ENCODE data around the gene HSDL1. TPM values are rescaled to one million over a fixed set of nuclear protein-coding genes. Genes with fewer than 3 reads are reported as not detected.
A peak's percentile ranks its signal among the peaks of the same experiment; 100 is the strongest.

Gene HSDL1
- polyA plus RNA-seq, 2 of the 4 experiments (the other 2 are of a cell fraction) = 17.9 to 24.9 TPM

DNA sequence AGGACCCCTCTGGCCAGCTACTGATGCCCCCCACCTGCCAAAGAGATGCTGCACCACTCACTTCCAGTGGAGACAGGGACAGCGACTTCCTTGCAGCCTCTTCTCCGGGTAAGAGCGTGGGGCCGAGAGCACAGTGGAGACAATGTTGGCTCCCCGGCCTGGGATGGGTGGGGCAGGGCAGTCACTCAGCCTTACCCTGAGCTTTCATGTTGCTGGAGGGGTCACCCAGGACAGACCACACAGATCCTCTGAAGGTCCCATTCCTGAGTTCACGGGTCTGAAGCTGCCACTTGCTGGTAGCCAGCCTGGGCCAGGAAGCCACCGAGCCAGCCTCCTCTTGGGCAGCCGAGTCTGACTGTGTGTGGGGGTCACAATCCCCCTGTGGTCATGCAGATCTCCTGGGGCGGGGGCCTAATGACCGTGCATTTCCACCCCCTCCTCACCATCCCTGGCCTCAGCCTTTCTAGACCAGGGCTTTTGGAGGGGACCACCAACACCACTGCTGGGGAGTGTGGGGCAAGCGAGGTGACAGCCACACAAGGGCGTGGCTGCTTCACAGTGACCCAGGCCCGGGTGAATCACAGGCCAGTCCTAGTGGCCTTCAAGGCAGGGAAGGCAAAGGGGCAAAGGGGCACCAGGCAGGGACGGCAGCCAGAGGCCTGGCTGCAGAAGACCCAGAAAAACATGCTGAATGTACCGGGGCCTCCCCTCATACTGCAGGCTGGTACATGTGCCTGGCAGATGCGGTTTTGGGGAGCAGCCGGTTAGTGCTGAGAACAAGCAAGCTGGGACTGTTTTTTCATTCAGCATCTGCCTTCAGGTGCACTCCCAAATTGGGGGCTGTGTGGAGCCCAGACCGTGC, 31.4 kb upstream of the HSDL1 start:
- H3K27ac ChIP-seq = peak overlapping the region; percentile 54 to 72
- CTCF ChIA-PET = interaction anchor here (0.8 to 11.7 kb wide), 19 partner anchors 7 to 307 kb away, joined by 3 to 92 read pairs (median 4); partner anchors contain the start of genes MBTPS1 and TAF1C
- POLR2A ChIA-PET = interaction anchor here (0.8 kb wide), 1 partner anchor 60 kb away, joined by 3 read pairs; the partner anchor contains the start of gene MBTPS1
- H3K4me1 ChIP-seq = peaks cover 29% of the 10 kb centered on the region
- DNase-seq (ENCODE audit: low read depth in 1 of 2, low spot score in 1 of 2) (no peak), FAIRE-seq (no peak), ATAC-seq (peak; percentile 12 to 16; a peak in 4 of 6 replicates)
- peak overlapping the region; percentile 63 for H3K4me2 ChIP-seq
- 77% methylated on average over 15 of the region's 18 CpGs for WGBS (ENCODE audit: missing lambda C conversion rate)
- no peak overlapping the region for H3K4me3 ChIP-seq
- no peaks in the 10 kb centered on the region for H3K9me3 ChIP-seq
- TF ChIP-seq, protein P1, sequence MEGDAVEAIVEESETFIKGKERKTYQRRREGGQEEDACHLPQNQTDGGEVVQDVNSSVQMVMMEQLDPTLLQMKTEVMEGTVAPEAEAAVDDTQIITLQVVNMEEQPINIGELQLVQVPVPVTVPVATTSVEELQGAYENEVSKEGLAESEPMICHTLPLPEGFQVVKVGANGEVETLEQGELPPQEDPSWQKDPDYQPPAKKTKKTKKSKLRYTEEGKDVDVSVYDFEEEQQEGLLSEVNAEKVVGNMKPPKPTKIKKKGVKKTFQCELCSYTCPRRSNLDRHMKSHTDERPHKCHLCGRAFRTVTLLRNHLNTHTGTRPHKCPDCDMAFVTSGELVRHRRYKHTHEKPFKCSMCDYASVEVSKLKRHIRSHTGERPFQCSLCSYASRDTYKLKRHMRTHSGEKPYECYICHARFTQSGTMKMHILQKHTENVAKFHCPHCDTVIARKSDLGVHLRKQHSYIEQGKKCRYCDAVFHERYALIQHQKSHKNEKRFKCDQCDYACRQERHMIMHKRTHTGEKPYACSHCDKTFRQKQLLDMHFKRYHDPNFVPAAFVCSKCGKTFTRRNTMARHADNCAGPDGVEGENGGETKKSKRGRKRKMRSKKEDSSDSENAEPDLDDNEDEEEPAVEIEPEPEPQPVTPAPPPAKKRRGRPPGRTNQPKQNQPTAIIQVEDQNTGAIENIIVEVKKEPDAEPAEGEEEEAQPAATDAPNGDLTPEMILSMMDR (IDR thresholded peaks at IDR 0.05) = no peak
- TF ChIP-seq BHLHE40 (IDR thresholded peaks at IDR 0.05; ENCODE audit: low read depth, low read length) (no peak), CHD4 (IDR thresholded peaks at IDR 0.05; ENCODE audit: borderline replicate concordance) (no peak), HDAC2 (IDR thresholded peaks at IDR 0.05) (no peak), EHF (CRISPR knock-in tag; IDR thresholded peaks at IDR 0.05) (no peak), CHD2 (IDR thresholded peaks at IDR 0.05; ENCODE audit: low read length, partially characterized antibody) (no peak), CEBPB (IDR thresholded peaks at IDR 0.05) (no peak), ZNF302 (CRISPR knock-in tag; IDR thresholded peaks at IDR 0.05) (no peak), EHMT2 (IDR thresholded peaks at IDR 0.05; ENCODE audit: low read depth) (no peak), FOSB (CRISPR knock-in tag; IDR thresholded peaks at IDR 0.05) (no peak), CBX2 (IDR thresholded peaks at IDR 0.05; ENCODE audit: borderline replicate concordance, low read depth) (no peak), MAFK (IDR thresholded peaks at IDR 0.05; ENCODE audit: partially characterized antibody) (no peak), SREBF2 (IDR thresholded peaks at IDR 0.05) (no peak), HOXB5 (CRISPR knock-in tag; IDR thresholded peaks at IDR 0.05) (no peak), POLR2AphosphoS2 (conservative IDR thresholded peaks at IDR 0.05; ENCODE audit: low read length) (no peak), KDM1A (IDR thresholded peaks at IDR 0.05; ENCODE audit: low read depth) (no peak)
- TF ChIP-seq, protein P2, sequence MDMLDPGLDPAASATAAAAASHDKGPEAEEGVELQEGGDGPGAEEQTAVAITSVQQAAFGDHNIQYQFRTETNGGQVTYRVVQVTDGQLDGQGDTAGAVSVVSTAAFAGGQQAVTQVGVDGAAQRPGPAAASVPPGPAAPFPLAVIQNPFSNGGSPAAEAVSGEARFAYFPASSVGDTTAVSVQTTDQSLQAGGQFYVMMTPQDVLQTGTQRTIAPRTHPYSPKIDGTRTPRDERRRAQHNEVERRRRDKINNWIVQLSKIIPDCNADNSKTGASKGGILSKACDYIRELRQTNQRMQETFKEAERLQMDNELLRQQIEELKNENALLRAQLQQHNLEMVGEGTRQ (IDR thresholded peaks at IDR 0.05) = no peak
- TF ChIP-seq, protein P3, sequence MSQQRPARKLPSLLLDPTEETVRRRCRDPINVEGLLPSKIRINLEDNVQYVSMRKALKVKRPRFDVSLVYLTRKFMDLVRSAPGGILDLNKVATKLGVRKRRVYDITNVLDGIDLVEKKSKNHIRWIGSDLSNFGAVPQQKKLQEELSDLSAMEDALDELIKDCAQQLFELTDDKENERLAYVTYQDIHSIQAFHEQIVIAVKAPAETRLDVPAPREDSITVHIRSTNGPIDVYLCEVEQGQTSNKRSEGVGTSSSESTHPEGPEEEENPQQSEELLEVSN (IDR thresholded peaks at IDR 0.05; ENCODE audit: borderline replicate concordance, low read depth) = no peak

DNA sequence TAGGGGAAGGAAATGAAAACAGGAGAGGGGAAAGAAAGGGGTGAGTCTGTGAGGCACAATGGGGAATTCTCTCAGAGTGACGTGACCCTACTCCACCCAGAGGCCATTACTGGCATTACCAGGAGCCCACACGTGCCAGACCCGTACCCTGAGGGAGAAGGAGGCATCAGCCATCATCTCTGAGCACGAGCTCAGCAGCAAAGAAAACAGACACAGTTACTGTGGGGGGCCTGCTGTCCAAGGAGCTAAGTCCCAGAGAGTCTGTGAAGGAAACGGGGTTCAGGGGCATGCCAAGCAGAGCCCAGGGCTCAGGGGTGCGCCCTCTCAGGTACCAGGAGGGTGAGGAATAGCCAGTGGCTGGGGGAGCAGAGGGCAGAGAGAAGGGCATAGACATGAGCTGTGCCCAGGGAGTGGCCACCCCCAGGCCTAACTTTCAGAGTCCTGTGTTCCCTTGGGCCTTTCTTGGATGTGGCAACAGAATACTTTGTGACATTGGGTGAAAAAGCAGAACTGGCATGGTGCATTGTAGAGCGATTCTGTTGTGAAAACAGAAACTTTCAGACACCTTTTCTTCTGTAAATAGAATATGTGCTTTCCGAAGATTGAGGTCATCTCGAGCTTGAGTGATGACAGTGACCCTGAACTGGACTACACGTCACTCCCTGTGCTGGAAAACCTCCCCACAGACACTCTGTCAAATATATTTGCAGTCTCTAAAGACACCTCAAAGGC, 30.5 kb upstream of the HSDL1 start:
- FAIRE-seq (no peak), ATAC-seq (peak; percentile 69 to 81), DNase-seq (ENCODE audit: low read depth in 1 of 2, low spot score in 1 of 2) (peak in 1 of 2 experiments; percentile 55)
- Histone ChIP-seq H3K4me3 (no peak overlapping the region), H3K27ac (peak overlapping the region in 1 of 2 experiments; percentile 72; a peak in 2 of 6 replicates), H3K4me2 (peak overlapping the region; percentile 14; the same call in 1 of the 3 replicates), H3K9me3 (no peaks in the 10 kb centered on the region), H3K4me1 (peaks cover 29% of the 10 kb centered on the region)
- ChIA-PET POLR2A (interaction anchor here (0.8 kb wide), 1 partner anchor 59 kb away, joined by 3 read pairs; the partner anchor contains the start of gene MBTPS1), CTCF (interaction anchor here (0.6 to 8.4 kb wide), 21 partner anchors 8 to 307 kb away, joined by 3 to 63 read pairs (median 4); partner anchors contain the start of genes MBTPS1 and TAF1C)
- 53% methylated on average over 10 of the region's 10 CpGs for WGBS (ENCODE audit: missing lambda C conversion rate)
- TF ChIP-seq, protein P3 (IDR thresholded peaks at IDR 0.05; ENCODE audit: borderline replicate concordance, low read depth) = no peak
- TF ChIP-seq, protein P1 (IDR thresholded peaks at IDR 0.05) = peak; percentile 40; the same call in 2 of the 3 replicates
- TF ChIP-seq RNF2 (IDR thresholded peaks at IDR 0.05; ENCODE audit: borderline replicate concordance, low read depth) (no peak), TFCP2L1 (CRISPR knock-in tag; IDR thresholded peaks at IDR 0.05) (no peak), NFE2L2 (conservative IDR thresholded peaks at IDR 0.05; ENCODE audit: low read length) (no peak), ZC3H11A (IDR thresholded peaks at IDR 0.05) (no peak), POLR2A (IDR thresholded peaks at IDR 0.05; ENCODE audit: low read length) (no peak), EHMT2 (IDR thresholded peaks at IDR 0.05; ENCODE audit: low read depth) (no peak), HOXB13 (CRISPR knock-in tag; IDR thresholded peaks at IDR 0.05; ENCODE audit: low read depth) (no peak), BHLHE40 (IDR thresholded peaks at IDR 0.05; ENCODE audit: low read depth, low read length) (peak; percentile 68), FOSL2 (IDR thresholded peaks at IDR 0.05) (no peak), FOSL2 (CRISPR knock-in tag; IDR thresholded peaks at IDR 0.05) (no peak)
- TF ChIP-seq, protein P2 (IDR thresholded peaks at IDR 0.05) = no peak
